HG03439 (cell line): ENCODE results near the gene ABCE1.
"Not testable (repeated sequence)": the region's sequence is repeated elsewhere in the genome, so short reads cannot be mapped to it uniquely, and the experiment has no call there.

ENCODE experiments used
- ATAC-seq: cut with Tn5 transposase; IDR thresholded peaks from one replicate; pipeline ENCODE4 v1.9.1; 2021; ENCODE audit warnings: mild to moderate bottlenecking, moderate library complexity; ENCODE audit not compliant: unreplicated experiment

The ABCE1 gene

DNA sequence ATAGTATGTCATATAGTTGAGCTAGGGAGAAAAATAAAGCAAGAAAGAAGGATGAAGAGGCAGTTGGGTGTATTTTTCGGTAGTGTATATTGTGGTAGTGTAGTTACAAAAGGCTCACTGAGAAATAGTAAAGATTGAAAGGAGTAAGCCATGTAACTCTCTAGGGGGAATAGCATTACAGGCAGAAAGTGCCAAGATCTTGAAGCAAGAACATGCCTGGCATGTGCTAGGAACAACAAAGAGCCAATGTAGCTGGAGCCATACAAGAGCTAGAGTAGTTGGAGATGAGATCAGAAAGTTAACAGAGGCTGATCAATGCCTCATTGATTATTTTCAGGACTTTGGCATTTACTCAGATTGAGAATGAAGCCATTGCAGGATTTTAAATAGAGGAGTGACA lies 3.0 kb downstream of the ABCE1 start:
- no peak for ATAC-seq

DNA sequence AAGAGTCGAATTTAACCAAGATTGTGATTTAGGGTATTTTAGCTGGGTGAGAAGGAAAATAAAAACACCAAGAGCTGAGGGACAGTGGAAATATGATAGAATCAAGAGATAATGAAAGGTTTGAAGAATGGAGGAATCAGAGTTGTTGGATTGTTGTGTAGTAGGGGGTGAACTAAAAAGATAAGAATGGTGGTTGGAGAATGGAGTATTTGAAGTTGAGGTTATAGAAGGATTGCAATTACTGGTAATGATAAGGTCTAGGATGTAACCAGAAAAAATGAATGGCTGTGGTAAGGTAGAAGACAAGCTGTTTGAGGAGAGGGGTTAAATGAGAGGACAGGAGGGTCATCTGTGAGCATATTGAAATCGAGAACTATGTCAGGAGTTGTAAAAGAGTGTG lies 4.5 kb downstream of the ABCE1 start:
- ATAC-seq = no peak

GRCh38 chr4:145103496-145103895 lies 5.4 kb downstream of the ABCE1 start:
- ATAC-seq = no peak

DNA sequence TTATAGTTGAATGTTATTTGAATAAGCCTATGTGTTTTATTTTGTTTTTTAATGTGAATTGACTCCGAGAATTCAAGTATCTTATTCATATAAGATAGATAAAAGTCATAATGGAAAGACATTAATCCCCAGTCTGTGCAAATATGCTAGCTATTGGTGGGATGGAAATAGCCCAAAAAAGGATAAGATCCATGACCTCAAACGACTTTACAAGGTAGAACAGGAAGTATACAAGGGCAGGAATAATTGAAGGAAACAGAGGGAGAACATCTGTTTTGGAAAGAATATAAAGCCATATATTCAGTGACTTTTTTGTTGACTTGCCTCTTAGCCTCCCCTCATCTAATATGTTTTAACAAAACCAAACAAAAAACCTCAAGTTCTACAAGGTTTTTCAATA lies 9.0 kb downstream of the ABCE1 start:
- ATAC-seq = no peak

DNA sequence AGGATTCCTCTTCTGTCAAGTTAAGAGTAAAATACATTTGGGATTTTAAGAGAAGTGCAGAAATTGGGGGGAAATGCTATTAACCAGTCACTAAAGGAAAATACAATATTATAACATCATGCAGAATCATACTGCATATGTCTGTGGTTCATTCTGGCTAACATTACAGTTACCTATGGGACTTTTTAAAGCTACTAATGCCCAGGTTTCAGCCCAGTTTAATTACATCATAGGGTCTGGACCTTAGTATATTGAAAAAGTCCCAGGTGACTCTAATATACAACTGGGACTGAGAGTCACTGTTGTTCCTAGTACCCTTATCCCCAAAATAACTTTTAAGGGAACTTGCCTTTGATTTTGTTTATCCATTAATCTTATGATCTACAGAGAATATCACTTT lies 10.0 kb downstream of the ABCE1 start:
- ATAC-seq = no peak

DNA sequence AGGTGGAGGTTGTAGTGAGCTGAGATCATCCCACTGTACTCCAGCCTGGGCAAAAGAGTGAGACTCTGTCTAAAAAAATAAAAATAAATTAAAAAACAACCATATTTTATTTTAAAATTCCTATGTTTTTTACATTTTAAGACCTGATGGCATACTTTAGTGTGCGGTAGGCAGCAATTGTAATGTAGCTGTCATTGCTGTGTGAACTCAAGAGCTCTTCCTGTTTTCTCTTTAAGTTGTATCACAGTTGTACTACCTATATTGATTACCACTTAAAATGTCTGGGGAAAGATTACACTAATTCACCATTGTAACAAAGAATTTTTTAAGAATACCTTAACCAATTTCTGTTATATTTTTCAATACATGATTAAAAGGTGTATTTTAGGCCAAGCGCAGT lies 27.3 kb downstream of the ABCE1 start:
- ATAC-seq = no peak

DNA sequence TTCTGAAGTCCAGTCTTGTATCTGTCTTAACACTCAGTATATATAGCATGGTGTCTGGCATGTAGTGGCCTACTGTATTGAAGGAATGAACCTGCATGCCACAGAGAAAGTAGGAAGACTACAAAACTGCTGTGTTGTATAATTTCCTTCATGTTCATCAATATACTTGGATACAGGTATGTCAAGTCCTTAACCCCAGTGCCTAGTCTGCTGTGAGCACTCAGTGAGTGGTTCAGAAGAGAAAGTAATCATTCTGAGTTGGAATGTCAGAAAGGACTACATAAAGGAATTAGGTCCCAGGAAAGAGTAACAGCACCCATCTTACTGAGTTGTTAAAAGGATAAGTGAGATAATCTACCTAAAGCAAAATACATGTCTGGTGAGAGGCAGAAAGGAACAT lies 32.0 kb downstream of the ABCE1 start:
- no peak for ATAC-seq

- ATAC-seq = no peak
Measured at GRCh38 chr4:145130788-145131399, 32.8 kb downstream of the ABCE1 start.

- ATAC-seq = no peak
Measured at GRCh38 chr4:145131848-145132247, 33.7 kb downstream of the ABCE1 start.

- ATAC-seq = peak; percentile 61
Measured at GRCh38 chr4:145132511-145133098, 34.5 kb downstream of the ABCE1 start.

DNA sequence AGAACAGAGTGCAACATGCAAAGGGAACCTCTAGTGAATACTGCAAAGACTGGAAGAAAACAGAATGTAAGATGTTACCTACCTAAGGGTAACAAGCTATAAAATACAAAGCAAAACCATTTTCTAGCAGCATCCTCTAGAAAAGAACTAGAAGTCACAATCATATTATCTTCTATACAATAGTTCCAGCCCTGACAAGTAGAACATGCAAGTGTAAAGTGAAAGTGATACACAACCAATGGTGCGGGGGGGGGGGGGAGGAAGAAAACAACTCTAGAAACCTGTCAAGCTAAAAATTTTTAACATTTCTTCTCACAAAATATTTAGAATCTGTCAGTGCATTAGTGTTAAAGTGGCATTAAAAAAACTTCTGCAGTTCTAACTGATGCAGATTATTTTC lies 38.1 kb downstream of the ABCE1 start:
- not testable (repeated sequence) for ATAC-seq

DNA sequence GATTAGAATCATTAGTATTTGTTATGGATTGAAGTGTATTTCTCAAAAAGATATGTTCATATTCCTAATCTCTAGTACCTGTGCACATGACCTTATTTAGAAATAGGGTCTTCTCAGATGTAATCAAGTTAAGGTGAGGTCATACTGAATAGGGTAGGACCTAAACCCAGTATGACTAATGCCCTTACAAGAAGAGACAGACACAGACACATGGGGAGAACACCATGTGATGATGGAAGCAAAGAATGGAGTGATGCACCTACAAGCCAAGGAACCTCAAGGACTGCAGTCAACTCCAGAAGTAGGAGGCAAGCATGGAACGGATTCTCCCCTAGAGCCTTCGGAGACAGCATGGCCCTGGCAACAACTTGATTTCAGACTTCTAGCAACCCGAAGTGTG lies 50.9 kb downstream of the ABCE1 start:
- ATAC-seq = no peak

DNA sequence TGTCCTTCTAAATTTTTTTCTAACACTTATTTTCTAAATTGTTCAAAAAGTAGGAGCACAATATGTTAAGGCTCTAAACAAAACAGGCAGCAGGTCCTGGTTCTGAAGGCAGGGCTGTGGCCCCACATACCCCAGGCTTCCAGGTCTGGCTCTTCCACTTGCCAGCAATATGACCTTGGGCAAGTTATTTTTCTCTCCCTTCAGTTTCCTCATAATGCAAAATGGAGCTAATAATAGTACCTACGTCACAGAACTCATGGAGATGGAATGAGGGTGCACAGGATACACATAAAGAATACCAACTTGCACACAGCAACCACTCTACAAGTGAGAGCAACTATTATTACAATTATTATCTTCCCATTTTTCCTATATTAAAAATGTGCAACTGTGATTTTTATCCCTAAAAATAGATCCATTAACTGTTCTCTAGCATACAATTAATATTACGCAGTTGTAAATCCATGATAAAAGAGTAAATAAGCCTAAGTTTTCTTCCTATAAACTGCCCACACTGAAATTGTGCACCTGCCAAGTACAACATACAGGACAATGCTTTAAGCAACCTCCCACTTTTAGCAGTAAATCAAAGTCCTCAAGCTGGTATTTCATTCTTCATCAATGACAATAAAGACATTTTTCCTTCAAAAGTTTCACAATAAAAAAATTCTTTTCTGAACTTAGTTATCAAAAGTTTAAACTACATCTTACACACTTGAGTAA lies 55.2 kb downstream of the ABCE1 start:
- no peak for ATAC-seq

DNA sequence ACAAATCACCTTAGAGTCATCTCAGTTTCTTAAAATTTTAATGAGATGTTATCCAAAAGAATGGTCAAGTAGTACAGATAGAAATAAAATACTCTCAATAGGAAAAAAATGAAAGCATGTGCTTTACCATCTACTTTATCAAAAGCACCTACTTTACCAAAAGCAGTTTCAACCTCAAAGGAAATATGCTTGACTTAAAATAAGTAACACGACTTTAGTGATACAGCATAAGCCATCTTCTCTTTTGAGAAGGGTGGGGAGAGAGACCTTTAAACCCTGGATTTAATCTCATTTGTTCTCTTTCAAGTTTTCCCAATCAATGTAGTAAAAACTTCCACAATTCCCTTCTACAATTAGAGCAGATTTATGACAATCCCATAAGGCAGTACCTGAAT lies 55.8 kb downstream of the ABCE1 start:
- no peak for ATAC-seq

DNA sequence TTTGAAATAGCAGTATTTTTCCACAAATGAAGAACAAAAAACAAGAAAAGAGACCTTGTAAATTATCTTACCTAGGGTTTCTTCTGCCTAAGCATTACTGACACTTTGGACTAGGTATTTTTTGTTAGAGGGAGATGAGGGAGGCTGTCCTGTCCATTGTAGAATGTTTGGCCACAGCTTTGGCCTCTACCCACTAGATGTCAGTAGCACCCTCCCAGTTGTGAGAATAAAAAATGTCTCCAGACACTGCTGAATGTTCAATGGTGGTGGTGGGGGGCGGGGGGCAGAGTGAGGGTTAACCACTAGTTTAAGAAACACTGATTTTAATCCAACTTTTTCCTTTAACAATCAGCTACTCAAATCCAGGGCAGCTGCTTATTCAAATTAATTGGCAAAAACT lies 56.5 kb downstream of the ABCE1 start:
- ATAC-seq = no peak

- no peak for ATAC-seq
Measured at GRCh38 chr4:145155268-145155870, 57.3 kb downstream of the ABCE1 start.

DNA sequence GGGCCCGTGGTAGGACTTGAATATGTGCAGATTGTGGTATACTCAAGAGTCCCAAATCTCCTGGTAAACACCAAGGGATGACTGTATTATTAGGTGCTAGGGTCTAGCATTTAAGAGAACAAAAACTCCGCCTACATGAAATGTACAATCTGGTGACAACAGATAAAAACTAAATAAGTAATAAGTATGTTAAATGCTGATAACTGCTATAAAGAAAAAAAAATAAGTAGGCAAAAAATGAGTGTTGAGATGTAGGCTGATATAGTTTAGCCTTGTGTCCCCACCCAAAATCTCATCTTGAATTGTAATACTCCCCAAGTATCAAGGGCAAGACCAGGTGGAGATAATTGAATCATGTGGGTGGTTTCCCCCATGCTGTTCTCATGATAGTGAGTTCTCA lies 58.9 kb downstream of the ABCE1 start:
- ATAC-seq = no peak

DNA sequence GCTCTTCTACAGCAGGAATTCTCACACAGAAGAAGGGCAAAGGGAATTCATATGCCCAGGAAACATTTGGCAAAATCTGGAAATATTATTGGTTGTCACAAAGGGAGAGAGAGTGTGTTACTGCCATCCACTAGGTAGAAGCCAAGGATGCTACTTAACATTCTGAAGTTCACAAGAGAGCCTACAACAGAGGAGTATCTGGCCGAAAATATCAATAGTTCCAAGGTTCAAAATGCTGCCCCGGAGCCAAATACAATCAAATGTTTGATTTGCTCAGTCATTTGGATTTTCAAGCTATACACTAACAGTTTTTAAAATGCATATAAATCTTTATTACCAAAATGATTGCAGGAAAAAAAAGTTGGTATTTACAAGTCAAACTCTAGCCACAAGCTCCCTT lies 63.4 kb downstream of the ABCE1 start:
- ATAC-seq = no peak

- no peak for ATAC-seq
Measured at GRCh38 chr4:145167887-145168286, 69.8 kb downstream of the ABCE1 start.

DNA sequence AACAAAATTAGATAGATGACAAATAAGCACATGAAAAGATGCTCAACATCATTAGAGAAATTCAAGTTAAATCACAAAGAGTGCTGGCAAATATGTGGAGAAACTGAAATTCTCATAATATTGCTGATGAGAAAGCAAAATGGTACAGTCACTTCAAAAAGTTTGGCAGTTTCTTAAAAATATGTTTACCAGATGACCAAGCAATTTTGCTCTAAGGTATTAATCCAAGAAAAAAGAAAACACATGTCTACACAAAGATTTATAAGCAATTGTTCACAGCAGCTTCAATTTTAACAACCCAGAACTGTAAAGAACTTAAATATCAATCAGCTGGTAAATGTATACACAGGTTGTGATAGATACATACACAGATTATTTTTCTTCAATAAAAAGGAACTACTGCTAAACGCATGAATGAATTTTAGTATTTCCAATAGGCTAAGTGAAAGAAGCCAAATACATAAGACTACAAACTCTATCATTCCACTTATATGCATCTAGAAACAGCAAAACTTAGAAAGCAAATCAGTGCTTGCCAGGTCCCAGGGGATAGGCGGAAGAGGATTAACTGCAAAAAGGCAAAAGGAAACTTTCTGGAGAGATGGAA lies 70.6 kb downstream of the ABCE1 start:
- no peak for ATAC-seq

GRCh38 chr4:145170223-145170622 lies 72.1 kb downstream of the ABCE1 start:
- ATAC-seq = no peak

DNA sequence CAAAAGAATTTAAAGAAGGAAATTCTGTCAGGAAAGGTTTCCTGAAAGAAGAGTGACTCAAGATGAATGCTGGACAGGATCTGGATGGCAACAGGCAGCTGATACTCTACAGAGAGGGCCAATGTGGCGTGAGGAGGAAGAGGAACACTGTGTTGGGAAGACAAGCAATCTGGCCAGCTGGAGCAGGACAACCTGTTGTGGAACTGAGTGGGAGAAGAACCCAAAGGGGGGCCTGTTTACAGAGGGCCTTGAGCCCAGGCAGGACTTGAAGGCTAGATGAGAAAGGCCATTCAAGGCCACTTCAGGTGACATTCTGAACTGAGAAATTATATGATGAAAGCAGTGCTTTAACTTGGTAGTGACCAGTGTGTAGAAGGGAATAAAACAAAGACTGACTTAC lies 73.8 kb downstream of the ABCE1 start:
- ATAC-seq = no peak
